GM13976 (cell line): ENCODE data around the gene NELFA.
"Not testable (repeated sequence)": the region's sequence is repeated elsewhere in the genome, so short reads cannot be mapped to it uniquely, and the experiment has no call there.

ENCODE experiments used
- DNase-seq: peaks from one replicate; pipeline ENCODE4 v3.0.0; 2012; ENCODE audit warnings: low spot score
- CTCF ChIP-seq: IDR thresholded peaks from 2 replicates; pipeline ENCODE4 v1.5.1; 2012; ENCODE audit warnings: borderline replicate concordance, mild to moderate bottlenecking; ENCODE audit not compliant: insufficient read depth; ENCODE audit errors: extremely low read depth, missing control alignments, control extremely low read depth
- in situ Hi-C: fragments of 300-500 bp; cut with MboI; formaldehyde crosslinking; loops from one replicate; pipeline ENCODE4 v1.12.0; 2022; ENCODE audit warnings: low sequenced_read_pairs, mixed read lengths, inconsistent platforms; ENCODE audit not compliant: unreplicated experiment

NELFA gene

DNA sequence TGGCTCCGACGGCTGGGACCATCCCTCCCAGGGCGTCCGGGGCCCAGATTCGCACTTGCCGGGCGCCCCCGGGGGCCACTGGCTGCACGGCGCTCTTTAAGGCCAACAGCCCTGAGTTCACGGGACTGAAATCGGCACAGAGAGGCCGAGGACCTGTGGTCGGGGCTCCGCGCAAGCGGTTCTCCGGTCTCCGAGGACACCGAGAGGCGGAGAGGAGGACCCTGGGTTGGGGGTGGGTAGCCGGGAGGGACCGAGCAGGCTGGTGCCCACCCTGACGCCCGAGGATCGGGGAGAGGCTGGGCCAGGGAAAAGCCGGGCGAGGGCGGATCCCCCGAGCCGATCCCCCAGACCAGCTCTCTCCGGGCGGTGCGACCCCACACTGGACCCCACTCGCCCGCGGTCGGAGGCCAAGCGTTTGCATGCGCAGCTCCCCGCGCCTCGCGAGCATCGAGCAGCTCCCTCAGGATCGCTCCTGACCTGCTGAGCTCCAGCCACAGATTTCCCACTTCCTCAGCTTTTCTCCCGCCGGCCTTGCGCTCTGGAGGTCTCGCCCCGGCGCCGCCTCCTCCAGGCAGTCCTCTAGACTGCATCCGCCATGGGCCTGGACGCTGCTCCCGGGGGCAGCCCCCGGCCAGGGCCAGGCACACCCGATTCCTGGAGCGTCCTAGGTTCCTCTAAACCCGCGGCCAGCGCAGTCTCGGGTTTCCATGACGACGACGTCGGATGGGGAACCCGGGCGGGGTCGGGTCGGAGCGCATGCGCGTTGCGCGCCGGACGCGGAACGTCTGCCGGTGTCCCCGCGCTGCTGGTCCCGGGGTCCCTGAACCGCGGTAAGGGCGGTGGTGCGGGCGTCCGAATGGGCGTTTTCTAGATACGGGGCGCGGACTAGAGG, 32.7 kb upstream of the NELFA start:
- DNase-seq = peak; percentile 97
- in situ Hi-C loops = no loop called here

GRCh38 chr4:2040391-2041238, 31.8 kb upstream of the NELFA start:
- DNase-seq = no peak
- in situ Hi-C loops = no loop called here
- no peak for TF ChIP-seq CTCF

More for the DNA sequence above, 32.7 kb upstream of the NELFA start:
- TF ChIP-seq CTCF = no peak

DNA sequence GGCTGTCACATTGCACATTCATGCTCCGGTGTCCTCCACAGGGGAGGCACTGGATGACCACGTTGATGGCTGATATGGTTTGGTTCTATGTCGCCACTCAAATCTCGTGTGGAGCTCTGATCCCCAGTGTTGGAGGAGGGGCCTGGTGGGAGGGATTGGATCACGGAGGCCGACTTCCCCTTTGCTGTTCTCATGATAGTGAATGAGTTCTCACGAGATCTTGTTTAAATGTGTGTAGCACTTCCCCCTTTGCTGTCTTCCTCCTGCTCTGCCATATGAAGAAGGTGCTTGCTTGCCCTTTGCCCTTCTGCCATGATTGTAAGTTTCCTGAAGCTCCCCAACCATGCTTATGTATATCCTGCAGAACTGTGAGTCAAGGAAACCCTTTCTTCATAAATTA, 28.1 kb upstream of the NELFA start:
- no peak for TF ChIP-seq CTCF
- in situ Hi-C loops = no loop called here
- DNase-seq = no peak

DNA sequence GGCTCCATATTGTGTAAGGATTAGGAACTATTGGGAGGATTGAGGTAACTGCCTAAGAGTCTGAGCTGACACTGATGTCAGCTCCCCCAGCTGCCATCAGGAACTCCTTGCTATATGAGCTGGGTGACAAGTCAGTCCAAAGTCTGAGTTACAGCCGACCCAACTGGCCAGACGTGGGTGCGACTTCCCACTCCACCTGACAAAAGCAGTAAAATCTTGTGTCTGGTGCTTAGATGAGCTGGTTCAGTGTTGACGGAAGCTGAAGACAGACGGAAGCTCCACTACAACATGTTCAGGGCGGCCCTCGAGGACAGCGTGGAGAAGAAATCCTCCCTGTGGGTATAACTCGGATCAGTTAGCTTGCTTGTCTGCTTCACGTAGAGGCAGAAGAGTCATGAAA, 27.6 kb upstream of the NELFA start:
- DNase-seq = peak; percentile 6
- in situ Hi-C loops = no loop called here
- TF ChIP-seq CTCF = no peak

DNA sequence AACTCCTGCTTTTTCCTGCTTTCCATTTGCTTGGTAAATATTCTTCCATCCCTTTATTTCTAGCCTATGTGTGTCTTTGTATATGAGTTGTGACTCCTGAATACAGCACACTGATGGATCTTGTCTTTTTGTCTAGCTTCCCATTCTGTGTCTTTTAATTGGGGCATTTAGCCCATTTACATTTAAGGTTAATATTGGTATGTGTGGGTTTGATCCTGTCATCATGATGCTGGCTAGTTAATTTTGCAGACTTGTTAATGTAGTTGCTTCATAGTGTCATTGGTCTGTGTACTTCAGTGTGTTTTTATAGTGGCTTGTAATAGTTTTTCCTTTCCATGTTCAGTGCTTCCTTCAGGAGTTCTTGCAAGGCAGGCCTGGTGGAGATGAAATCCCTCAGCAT, 22.4 kb upstream of the NELFA start:
- DNase-seq, in situ Hi-C loops: not testable (repeated sequence)

- DNase-seq, in situ Hi-C loops: not testable (repeated sequence)
These were observed 18.3 kb upstream of the NELFA start for GRCh38 chr4:2027120-2027519.

- no peak for DNase-seq
- in situ Hi-C loops = no loop called here
- no peak for TF ChIP-seq CTCF
These were observed 17.0 kb upstream of the NELFA start for GRCh38 chr4:2025817-2026216.
